HepG2 (cell line): ENCODE data around the gene RABGAP1L. TPM values are rescaled to one million over a fixed set of nuclear protein-coding genes. Genes with fewer than 3 reads are reported as not detected.

Experiments
- CC2D1A ChIP-seq: sonication (generic); formaldehyde crosslinking; IDR thresholded peaks from 2 replicates; pipeline ENCODE4 v1.8.1; 2023; ENCODE audit warnings: mild to moderate bottlenecking, missing genetic modification reagents
- CSRNP2 ChIP-seq: sonication (generic); formaldehyde crosslinking; conservative IDR thresholded peaks from 2 replicates; pipeline ENCODE4 v1.8.0; 2022; ENCODE audit warnings: low read depth, missing genetic modification reagents
- GTF3A ChIP-seq: sonication (generic); formaldehyde crosslinking; conservative IDR thresholded peaks from 2 replicates; pipeline ENCODE4 v1.4.0; 2020; ENCODE audit warnings: mild to moderate bottlenecking, missing genetic modification reagents
- ISL2 ChIP-seq: sonication (generic); formaldehyde crosslinking; IDR thresholded peaks from 2 replicates; pipeline ENCODE4 v1.5.0; 2020; ENCODE audit warnings: missing genetic modification reagents
- KLF9 ChIP-seq: IDR thresholded peaks from 2 replicates; pipeline ENCODE4 v1.6.1; 2016; ENCODE audit warnings: low read depth
- MYNN ChIP-seq: sonication (generic); formaldehyde crosslinking; IDR thresholded peaks from 2 replicates; pipeline ENCODE4 v1.4.0; 2020; ENCODE audit warnings: mild to moderate bottlenecking, low read depth, missing genetic modification reagents
- PBX3 ChIP-seq: sonication (generic); formaldehyde crosslinking; IDR thresholded peaks from 2 replicates; pipeline ENCODE4 v1.8.1; 2023; ENCODE audit warnings: missing genetic modification reagents, inconsistent platforms, borderline replicate concordance
- PCBP2 ChIP-seq: fragments of 200-400 bp; formaldehyde crosslinking; optimal IDR thresholded peaks from 2 replicates; pipeline ENCODE3; 2018; ENCODE audit warnings: low read length, low read depth; ENCODE audit not compliant: poor library complexity, severe bottlenecking
- SKI ChIP-seq: fragments of 450-650 bp; IDR thresholded peaks from one replicate; pipeline ENCODE4 v1.6.1; 2018; ENCODE audit warnings: mild to moderate bottlenecking; ENCODE audit not compliant: partially characterized antibody
- SRSF1 ChIP-seq: fragments of 200-400 bp; formaldehyde crosslinking; optimal IDR thresholded peaks from 2 replicates; pipeline ENCODE3; 2017; ENCODE audit warnings: mild to moderate bottlenecking, low read depth, low read length, moderate library complexity
- SRY ChIP-seq: sonication (generic); formaldehyde crosslinking; IDR thresholded peaks from 2 replicates; pipeline ENCODE4 v1.8.0; 2022; ENCODE audit warnings: mild to moderate bottlenecking, missing genetic modification reagents
- TRIM24 ChIP-seq: sonication (generic); formaldehyde crosslinking; IDR thresholded peaks from 2 replicates; pipeline ENCODE4 v1.8.0; 2022; ENCODE audit warnings: mild to moderate bottlenecking, missing genetic modification reagents
- ZFP36L1 ChIP-seq: sonication (generic); formaldehyde crosslinking; IDR thresholded peaks from 2 replicates; pipeline ENCODE4 v1.8.0; 2022; ENCODE audit warnings: mild to moderate bottlenecking, missing genetic modification reagents, moderate library complexity
- ZNF331 ChIP-seq: sonication (generic); formaldehyde crosslinking; IDR thresholded peaks from 2 replicates; pipeline ENCODE4 v1.4.0; 2020; ENCODE audit warnings: missing genetic modification reagents
- ZNF33A ChIP-seq: sonication (generic); formaldehyde crosslinking; IDR thresholded peaks from 2 replicates; pipeline ENCODE4 v1.5.1; 2020; ENCODE audit warnings: missing genetic modification reagents, mild to moderate bottlenecking, moderate library complexity, borderline replicate concordance
- ZNF407 ChIP-seq: sonication (generic); formaldehyde crosslinking; IDR thresholded peaks from one replicate; pipeline ENCODE4 v1.5.1; 2020; ENCODE audit warnings: mild to moderate bottlenecking, missing genetic modification reagents; ENCODE audit errors: not compliant biosample characterization
- ZNF761 ChIP-seq: sonication (generic); formaldehyde crosslinking; conservative IDR thresholded peaks from 2 replicates; pipeline ENCODE4 v1.4.0; 2020; ENCODE audit warnings: mild to moderate bottlenecking, missing genetic modification reagents
- ZNF850 ChIP-seq: sonication (generic); formaldehyde crosslinking; conservative IDR thresholded peaks from 2 replicates; pipeline ENCODE4 v1.9.0; 2021; ENCODE audit warnings: mild to moderate bottlenecking, missing genetic modification reagents
- polyA plus RNA-seq, 8 experiments: library from polyadenylated mRNA; depleted of rRNA in 3 of 8; stranded (reverse) in 7 of 8; unstranded in 1 of 8; fragments of >200 nt; fragmentation: Illumina TruSeq in 4 of 8; extraction: Trizol in 4 of 8; gene quantifications; 2 replicates each; pipeline versions ENCODE4 v1.2.1 to v1.2.3, GENCODE V29; 2011 to 2016; ENCODE audit warnings: low read depth in 4 of 8, missing spikeins in 1 of 8, mixed read lengths in 1 of 8; ENCODE audit not compliant: insufficient read depth in 1 of 8
- total RNA-seq, 5 experiments: library from RNA; depleted of rRNA; stranded (reverse); fragments of >200 nt; fragmentation: Illumina TruSeq; extraction: Trizol; gene quantifications; 2 replicates each; pipeline ENCODE4 v1.2.3, GENCODE V29; 2016; ENCODE audit warnings: low read depth in 1 of 5

Gene RABGAP1L
- total and polyA plus RNA-seq, 2 of the 13 experiments (the other 11 are each of a cell fraction or from before 2014, with no cell fraction given) = 7.9 to 22.6 TPM

GRCh38 chr1:174999936-175000696, 840.8 kb downstream of the RABGAP1L start, which contains the start of gene CACYBP (continued):
- TF ChIP-seq ZNF331 (0 out of 2 replicates have a peak, but pooled peaks have one; percentile 13), ZNF33A (no peak), PCBP2 (no peak), CSRNP2 (CRISPR knock-in tag) (0 out of 2 replicates have a peak, but pooled peaks have one; percentile 78), ISL2 (CRISPR knock-in tag) (peak; percentile 34; the same call in 1 of the 2 replicates), ZNF850 (CRISPR knock-in tag) (peak; percentile 61; the same call in 1 of the 2 replicates), ZNF407 (CRISPR knock-in tag) (peak; percentile 96), SKI (peak; percentile 9), TRIM24 (CRISPR knock-in tag) (no peak), CC2D1A (no peak), ZFP36L1 (CRISPR knock-in tag) (no peak; the same call in 1 of the 2 replicates), MYNN (CRISPR knock-in tag) (no peak), GTF3A (CRISPR knock-in tag) (peak; percentile 50; the same call in 1 of the 2 replicates), SRY (peak; percentile 85; the same call in 1 of the 2 replicates), PBX3 (CRISPR knock-in tag) (no peak), SRSF1 (peak; percentile 42), KLF9 (no peak), ZNF761 (CRISPR knock-in tag) (peak; percentile 99)
